Liver (tissue), 3 donors: ENCODE measurements around the gene RAB6B.

Source experiments
- EGR1 ChIP-seq, 2 donors: IDR thresholded peaks; 2 replicates each; pipeline ENCODE4 v1.6.1; 2016 to 2018; ENCODE audit warnings: antibody characterized with exemption in 2 of 2, low read depth in 2 of 2
- FOXA1 ChIP-seq: IDR thresholded peaks from 2 replicates; pipeline ENCODE4 v1.6.1; 2016; ENCODE audit warnings: antibody characterized with exemption
- JUND ChIP-seq, 2 donors: IDR thresholded peaks; 2 replicates each; pipeline ENCODE4 v1.6.1; 2016; ENCODE audit warnings: antibody characterized with exemption in 2 of 2
- RAD21 ChIP-seq, 2 donors: IDR thresholded peaks; 2 replicates each; pipeline ENCODE4 v1.6.1; 2016; ENCODE audit warnings: antibody characterized with exemption in 2 of 2, mild to moderate bottlenecking in 2 of 2
- RXRA ChIP-seq, 2 donors: IDR thresholded peaks; 2 replicates each; pipeline ENCODE4 v1.6.1; 2017 to 2018; ENCODE audit warnings: antibody characterized with exemption in 2 of 2, mild to moderate bottlenecking in 1 of 2
- SP1 ChIP-seq: IDR thresholded peaks from 2 replicates; pipeline ENCODE4 v1.6.1; 2018; ENCODE audit warnings: antibody characterized with exemption, mild to moderate bottlenecking
- TAF1 ChIP-seq: conservative IDR thresholded peaks from 2 replicates; pipeline ENCODE4 v1.6.1; 2016; ENCODE audit warnings: antibody characterized with exemption, mild to moderate bottlenecking
- YY1 ChIP-seq: IDR thresholded peaks from 2 replicates; pipeline ENCODE4 v1.6.1; 2016; ENCODE audit warnings: antibody characterized with exemption, mild to moderate bottlenecking
- TF ChIP-seq, protein P1 (sequence below): IDR thresholded peaks from 2 replicates; pipeline ENCODE4 v1.6.1; 2016; ENCODE audit warnings: antibody characterized with exemption
- TF ChIP-seq, protein P2 (sequence below): fragments of 150-350 bp; IDR thresholded peaks from 2 replicates; pipeline ENCODE4 v1.5.1; 2017; ENCODE audit warnings: improper control_type of control experiment, low read depth, low read length; ENCODE audit not compliant: missing input control
- TF ChIP-seq, protein P3 (sequence below): IDR thresholded peaks from 2 replicates; pipeline ENCODE4 v1.6.1; 2016; ENCODE audit warnings: antibody characterized with exemption
- TF ChIP-seq, protein P4 (sequence below): IDR thresholded peaks from 2 replicates; pipeline ENCODE4 v1.6.1; 2016; ENCODE audit warnings: antibody characterized with exemption, mild to moderate bottlenecking
- TF ChIP-seq, protein P5 (sequence below): IDR thresholded peaks from 2 replicates; pipeline ENCODE4 v1.6.1; 2016; ENCODE audit warnings: antibody characterized with exemption
- donor health status: healthy.
- donor health status: healthy.

DNA sequence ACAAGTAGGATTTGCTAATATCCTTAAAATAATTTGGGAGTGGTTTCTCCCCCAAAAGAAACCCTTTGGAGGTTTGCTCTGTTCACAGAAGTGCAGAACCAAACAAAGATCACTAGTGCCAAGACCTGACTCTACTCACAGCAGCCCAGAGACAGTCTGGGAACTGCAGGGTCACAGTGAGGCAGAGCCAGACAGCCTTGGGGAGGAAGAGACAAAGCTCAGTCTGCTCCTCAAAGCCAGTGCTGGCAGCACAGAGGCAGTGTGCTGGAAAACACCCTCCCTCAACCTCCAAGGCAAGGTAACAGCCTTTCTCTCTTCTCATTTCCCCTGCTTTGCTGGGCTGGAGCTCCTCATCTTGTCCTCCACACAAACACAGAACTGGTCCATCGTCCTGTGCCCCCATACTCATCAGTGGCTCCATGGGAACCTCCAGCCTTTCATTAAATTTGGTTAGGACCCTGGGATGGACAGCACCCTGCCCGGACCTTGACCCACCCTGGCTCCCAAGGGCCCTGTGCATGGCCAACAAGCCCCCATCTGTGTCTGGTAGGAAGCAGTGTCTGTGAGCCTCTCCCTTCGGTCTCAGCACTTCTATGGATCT, 12.6 kb downstream of the RAB6B start:
- TF ChIP-seq, protein P1, sequence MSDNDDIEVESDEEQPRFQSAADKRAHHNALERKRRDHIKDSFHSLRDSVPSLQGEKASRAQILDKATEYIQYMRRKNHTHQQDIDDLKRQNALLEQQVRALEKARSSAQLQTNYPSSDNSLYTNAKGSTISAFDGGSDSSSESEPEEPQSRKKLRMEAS = no peak
- TF ChIP-seq RXRA (IDR thresholded peaks at IDR 0.05) = no peak
- TF ChIP-seq, protein P2, sequence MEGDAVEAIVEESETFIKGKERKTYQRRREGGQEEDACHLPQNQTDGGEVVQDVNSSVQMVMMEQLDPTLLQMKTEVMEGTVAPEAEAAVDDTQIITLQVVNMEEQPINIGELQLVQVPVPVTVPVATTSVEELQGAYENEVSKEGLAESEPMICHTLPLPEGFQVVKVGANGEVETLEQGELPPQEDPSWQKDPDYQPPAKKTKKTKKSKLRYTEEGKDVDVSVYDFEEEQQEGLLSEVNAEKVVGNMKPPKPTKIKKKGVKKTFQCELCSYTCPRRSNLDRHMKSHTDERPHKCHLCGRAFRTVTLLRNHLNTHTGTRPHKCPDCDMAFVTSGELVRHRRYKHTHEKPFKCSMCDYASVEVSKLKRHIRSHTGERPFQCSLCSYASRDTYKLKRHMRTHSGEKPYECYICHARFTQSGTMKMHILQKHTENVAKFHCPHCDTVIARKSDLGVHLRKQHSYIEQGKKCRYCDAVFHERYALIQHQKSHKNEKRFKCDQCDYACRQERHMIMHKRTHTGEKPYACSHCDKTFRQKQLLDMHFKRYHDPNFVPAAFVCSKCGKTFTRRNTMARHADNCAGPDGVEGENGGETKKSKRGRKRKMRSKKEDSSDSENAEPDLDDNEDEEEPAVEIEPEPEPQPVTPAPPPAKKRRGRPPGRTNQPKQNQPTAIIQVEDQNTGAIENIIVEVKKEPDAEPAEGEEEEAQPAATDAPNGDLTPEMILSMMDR = no peak
- TF ChIP-seq, protein P3, sequence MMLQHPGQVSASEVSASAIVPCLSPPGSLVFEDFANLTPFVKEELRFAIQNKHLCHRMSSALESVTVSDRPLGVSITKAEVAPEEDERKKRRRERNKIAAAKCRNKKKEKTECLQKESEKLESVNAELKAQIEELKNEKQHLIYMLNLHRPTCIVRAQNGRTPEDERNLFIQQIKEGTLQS = no peak
- TF ChIP-seq, protein P4, sequence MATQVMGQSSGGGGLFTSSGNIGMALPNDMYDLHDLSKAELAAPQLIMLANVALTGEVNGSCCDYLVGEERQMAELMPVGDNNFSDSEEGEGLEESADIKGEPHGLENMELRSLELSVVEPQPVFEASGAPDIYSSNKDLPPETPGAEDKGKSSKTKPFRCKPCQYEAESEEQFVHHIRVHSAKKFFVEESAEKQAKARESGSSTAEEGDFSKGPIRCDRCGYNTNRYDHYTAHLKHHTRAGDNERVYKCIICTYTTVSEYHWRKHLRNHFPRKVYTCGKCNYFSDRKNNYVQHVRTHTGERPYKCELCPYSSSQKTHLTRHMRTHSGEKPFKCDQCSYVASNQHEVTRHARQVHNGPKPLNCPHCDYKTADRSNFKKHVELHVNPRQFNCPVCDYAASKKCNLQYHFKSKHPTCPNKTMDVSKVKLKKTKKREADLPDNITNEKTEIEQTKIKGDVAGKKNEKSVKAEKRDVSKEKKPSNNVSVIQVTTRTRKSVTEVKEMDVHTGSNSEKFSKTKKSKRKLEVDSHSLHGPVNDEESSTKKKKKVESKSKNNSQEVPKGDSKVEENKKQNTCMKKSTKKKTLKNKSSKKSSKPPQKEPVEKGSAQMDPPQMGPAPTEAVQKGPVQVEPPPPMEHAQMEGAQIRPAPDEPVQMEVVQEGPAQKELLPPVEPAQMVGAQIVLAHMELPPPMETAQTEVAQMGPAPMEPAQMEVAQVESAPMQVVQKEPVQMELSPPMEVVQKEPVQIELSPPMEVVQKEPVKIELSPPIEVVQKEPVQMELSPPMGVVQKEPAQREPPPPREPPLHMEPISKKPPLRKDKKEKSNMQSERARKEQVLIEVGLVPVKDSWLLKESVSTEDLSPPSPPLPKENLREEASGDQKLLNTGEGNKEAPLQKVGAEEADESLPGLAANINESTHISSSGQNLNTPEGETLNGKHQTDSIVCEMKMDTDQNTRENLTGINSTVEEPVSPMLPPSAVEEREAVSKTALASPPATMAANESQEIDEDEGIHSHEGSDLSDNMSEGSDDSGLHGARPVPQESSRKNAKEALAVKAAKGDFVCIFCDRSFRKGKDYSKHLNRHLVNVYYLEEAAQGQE = no peak
- no peak for TF ChIP-seq SP1
- TF ChIP-seq RAD21 (IDR thresholded peaks at IDR 0.05) = no peak
- TF ChIP-seq EGR1 (IDR thresholded peaks at IDR 0.05; ENCODE audit: low read depth in 2 of 2) = no peak
- TF ChIP-seq, protein P5, sequence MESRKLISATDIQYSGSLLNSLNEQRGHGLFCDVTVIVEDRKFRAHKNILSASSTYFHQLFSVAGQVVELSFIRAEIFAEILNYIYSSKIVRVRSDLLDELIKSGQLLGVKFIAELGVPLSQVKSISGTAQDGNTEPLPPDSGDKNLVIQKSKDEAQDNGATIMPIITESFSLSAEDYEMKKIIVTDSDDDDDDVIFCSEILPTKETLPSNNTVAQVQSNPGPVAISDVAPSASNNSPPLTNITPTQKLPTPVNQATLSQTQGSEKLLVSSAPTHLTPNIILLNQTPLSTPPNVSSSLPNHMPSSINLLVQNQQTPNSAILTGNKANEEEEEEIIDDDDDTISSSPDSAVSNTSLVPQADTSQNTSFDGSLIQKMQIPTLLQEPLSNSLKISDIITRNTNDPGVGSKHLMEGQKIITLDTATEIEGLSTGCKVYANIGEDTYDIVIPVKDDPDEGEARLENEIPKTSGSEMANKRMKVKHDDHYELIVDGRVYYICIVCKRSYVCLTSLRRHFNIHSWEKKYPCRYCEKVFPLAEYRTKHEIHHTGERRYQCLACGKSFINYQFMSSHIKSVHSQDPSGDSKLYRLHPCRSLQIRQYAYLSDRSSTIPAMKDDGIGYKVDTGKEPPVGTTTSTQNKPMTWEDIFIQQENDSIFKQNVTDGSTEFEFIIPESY = no peak
- TF ChIP-seq FOXA1 = no peak
- TF ChIP-seq TAF1 = no peak
- no peak for TF ChIP-seq JUND (IDR thresholded peaks at IDR 0.05)
- TF ChIP-seq YY1 = no peak
